ENCODE results near the gene GK.
"Not testable (repeated sequence)": the region's sequence is repeated elsewhere in the genome, so short reads cannot be mapped to it uniquely, and the experiment has no call there.

GK gene

DNA sequence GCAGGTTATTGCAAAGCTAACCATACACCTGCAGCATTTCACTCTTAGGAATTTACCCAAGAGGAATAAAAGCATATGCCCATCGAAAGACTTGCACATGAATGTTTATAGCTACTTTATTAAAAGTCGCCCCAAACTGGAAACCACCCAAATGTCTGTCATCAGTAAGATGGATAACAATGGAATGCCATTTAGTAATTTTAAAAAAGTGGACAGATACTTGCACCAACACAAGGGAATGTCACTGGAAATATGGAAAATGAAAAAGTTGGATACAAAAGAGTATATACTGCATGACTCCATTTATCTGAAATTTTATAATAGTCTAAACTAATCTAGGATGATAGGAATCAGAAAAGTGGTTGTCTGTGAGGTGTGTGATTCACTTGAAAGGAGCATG lies 12.9 kb downstream of the GK start:
- H3K27me3 ChIP-seq (replicated peaks; ENCODE audit: insufficient read depth, low read length), result no peaks in the 10 kb centered on the region
- no peaks in the 10 kb centered on the region for H4K20me1 ChIP-seq (ENCODE audit: insufficient read depth, low read length)
- H2AFZ ChIP-seq (ENCODE audit: low read length), result no peak overlapping the region
- no peaks in the 10 kb centered on the region for H3K9me2 ChIP-seq (replicated peaks; ENCODE audit: insufficient read depth, low read length)
- TF ChIP-seq, protein P1, sequence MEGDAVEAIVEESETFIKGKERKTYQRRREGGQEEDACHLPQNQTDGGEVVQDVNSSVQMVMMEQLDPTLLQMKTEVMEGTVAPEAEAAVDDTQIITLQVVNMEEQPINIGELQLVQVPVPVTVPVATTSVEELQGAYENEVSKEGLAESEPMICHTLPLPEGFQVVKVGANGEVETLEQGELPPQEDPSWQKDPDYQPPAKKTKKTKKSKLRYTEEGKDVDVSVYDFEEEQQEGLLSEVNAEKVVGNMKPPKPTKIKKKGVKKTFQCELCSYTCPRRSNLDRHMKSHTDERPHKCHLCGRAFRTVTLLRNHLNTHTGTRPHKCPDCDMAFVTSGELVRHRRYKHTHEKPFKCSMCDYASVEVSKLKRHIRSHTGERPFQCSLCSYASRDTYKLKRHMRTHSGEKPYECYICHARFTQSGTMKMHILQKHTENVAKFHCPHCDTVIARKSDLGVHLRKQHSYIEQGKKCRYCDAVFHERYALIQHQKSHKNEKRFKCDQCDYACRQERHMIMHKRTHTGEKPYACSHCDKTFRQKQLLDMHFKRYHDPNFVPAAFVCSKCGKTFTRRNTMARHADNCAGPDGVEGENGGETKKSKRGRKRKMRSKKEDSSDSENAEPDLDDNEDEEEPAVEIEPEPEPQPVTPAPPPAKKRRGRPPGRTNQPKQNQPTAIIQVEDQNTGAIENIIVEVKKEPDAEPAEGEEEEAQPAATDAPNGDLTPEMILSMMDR (IDR thresholded peaks at IDR 0.05; ENCODE audit: low read length), result no peak
- TF ChIP-seq EZH2 (optimal IDR thresholded peaks at IDR 0.05; ENCODE audit: low read depth, low read length), result no peak
- TF ChIP-seq EZH2phosphoT487 (IDR thresholded peaks at IDR 0.05; ENCODE audit: low read length), result no peak
- no peaks in the 10 kb centered on the region for H3K9me3 ChIP-seq (replicated peaks; ENCODE audit: insufficient read depth, low read length)
- H3K4me2 ChIP-seq (ENCODE audit: low read depth, low read length), result no peak overlapping the region
- no peaks in the 10 kb centered on the region for H3K4me1 ChIP-seq (ENCODE audit: low read length)
- no peaks in the 10 kb centered on the region for H3K36me3 ChIP-seq (replicated peaks; ENCODE audit: insufficient read depth, low read length)
- DNase-seq, result no peak
- no peaks in the 10 kb centered on the region; the same call in 1 of the 2 replicates for H3K79me2 ChIP-seq (ENCODE audit: low read length)
- no peak overlapping the region for H3K27ac ChIP-seq (ENCODE audit: low read length)
- H3K4me3 ChIP-seq (ENCODE audit: low read length), result no peak overlapping the region
- H3F3A ChIP-seq (ENCODE audit: insufficient read depth, low read length), result no peaks in the 10 kb centered on the region
- no peak overlapping the region for H3K9ac ChIP-seq (ENCODE audit: low read length)

DNA sequence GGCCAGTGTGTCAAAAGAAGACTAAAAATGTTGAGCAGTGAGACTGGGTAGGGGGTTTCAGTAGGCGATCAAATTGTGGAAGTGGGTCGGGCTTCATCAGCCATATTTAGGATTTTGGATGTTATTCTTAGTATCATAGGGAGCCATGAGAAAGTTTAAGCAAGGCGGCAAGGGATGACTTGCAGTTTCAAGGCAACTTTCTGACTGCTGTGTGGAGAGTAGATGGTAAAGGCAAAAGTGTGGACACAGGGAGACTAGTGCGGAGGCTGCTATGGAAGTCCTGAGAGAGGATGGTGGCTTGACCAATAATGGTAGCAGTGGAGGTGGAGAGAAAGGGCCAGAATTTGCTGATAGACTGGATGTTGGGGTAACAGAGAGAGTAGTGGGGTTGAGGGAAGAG lies 15.4 kb downstream of the GK start:
- Histone ChIP-seq H3K4me1 (ENCODE audit: low read length) (no peaks in the 10 kb centered on the region), H3K9me3 (replicated peaks; ENCODE audit: insufficient read depth, low read length) (no peaks in the 10 kb centered on the region), H3K9ac (ENCODE audit: low read length) (no peak overlapping the region), H3K27ac (ENCODE audit: low read length) (no peak overlapping the region), H3K27me3 (replicated peaks; ENCODE audit: insufficient read depth, low read length) (no peaks in the 10 kb centered on the region), H3F3A (ENCODE audit: insufficient read depth, low read length) (no peaks in the 10 kb centered on the region), H3K4me3 (ENCODE audit: low read length) (no peak overlapping the region), H3K36me3 (replicated peaks; ENCODE audit: insufficient read depth, low read length) (no peaks in the 10 kb centered on the region), H2AFZ (ENCODE audit: low read length) (no peak overlapping the region), H4K20me1 (ENCODE audit: insufficient read depth, low read length) (no peaks in the 10 kb centered on the region), H3K79me2 (ENCODE audit: low read length) (no peaks in the 10 kb centered on the region), H3K4me2 (ENCODE audit: low read depth, low read length) (no peak overlapping the region), H3K9me2 (replicated peaks; ENCODE audit: insufficient read depth, low read length) (no peaks in the 10 kb centered on the region)
- TF ChIP-seq EZH2phosphoT487 (IDR thresholded peaks at IDR 0.05; ENCODE audit: low read length) (no peak), EZH2 (optimal IDR thresholded peaks at IDR 0.05; ENCODE audit: low read depth, low read length) (no peak)
- TF ChIP-seq, protein P1 (IDR thresholded peaks at IDR 0.05; ENCODE audit: low read length), result no peak
- DNase-seq, result no peak

DNA sequence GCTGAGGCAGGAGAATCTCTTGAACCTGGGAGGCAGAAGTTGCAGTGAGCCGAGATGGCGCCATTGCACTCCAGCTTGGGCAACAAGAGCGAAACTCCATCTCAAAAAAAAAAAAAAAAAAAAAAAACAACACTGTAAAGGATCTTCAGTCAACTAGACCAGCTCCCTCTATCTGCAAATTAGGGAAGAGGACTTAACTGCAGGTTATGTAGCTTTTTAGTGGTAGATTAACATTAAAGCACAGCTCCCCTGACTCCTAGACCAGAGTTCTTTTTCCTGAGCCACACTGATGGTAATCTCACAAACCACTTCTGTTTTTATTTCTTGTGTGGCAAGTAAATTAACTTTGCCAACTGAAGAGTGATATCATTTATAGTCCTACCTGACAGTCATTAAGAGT lies 18.0 kb downstream of the GK start:
- H3K4me1 ChIP-seq (ENCODE audit: low read length); H3K9ac ChIP-seq (ENCODE audit: low read length); H3K9me3 ChIP-seq (replicated peaks; ENCODE audit: insufficient read depth, low read length); H4K20me1 ChIP-seq (ENCODE audit: insufficient read depth, low read length); H2AFZ ChIP-seq (ENCODE audit: low read length); H3K27me3 ChIP-seq (replicated peaks; ENCODE audit: insufficient read depth, low read length); H3K4me3 ChIP-seq (ENCODE audit: low read length); H3K9me2 ChIP-seq (replicated peaks; ENCODE audit: insufficient read depth, low read length); DNase-seq; H3K27ac ChIP-seq (ENCODE audit: low read length); H3K36me3 ChIP-seq (replicated peaks; ENCODE audit: insufficient read depth, low read length); H3K4me2 ChIP-seq (ENCODE audit: low read depth, low read length); H3K79me2 ChIP-seq (ENCODE audit: low read length); H3F3A ChIP-seq (ENCODE audit: insufficient read depth, low read length): not testable (repeated sequence)

DNA sequence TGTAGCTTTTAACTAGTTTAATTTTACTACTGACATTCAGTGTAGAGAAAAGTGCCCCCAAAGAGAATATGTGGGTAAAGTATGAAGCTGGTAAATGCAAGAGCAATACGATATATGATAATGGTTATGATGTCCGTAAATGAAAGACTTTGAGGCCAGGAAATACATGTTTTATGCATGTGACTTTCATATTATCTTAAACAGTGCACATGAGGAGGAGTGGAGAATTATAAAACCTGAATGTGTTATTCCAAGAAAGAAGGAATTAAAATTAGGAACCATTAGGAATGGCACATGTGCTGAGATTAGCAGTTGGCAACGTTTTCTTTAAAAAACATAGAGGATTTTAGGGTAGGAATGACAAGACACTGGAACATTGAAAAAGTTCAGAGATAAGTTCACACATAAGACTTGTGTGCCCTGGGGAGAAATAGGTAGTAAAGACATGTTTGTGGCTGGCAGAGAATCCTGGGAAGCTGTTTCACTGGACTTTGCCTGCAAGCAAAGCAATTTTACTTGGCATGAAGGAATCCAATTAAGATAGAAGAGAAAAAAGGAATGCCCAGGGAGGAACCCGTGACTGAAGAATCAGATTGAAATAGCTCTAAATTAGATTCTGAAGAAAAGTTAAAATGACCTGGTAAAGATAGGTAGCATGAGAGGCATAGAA lies 20.0 kb downstream of the GK start:
- H4K20me1 ChIP-seq (ENCODE audit: insufficient read depth, low read length), result no peaks in the 10 kb centered on the region
- TF ChIP-seq EZH2 (optimal IDR thresholded peaks at IDR 0.05; ENCODE audit: low read depth, low read length), result no peak
- TF ChIP-seq, protein P1 (IDR thresholded peaks at IDR 0.05; ENCODE audit: low read length), result no peak
- TF ChIP-seq EZH2phosphoT487 (IDR thresholded peaks at IDR 0.05; ENCODE audit: low read length), result no peak

More for the DNA sequence above, 20.0 kb downstream of the GK start:
- Histone ChIP-seq H3K4me3 (ENCODE audit: low read length) (no peak overlapping the region), H2AFZ (ENCODE audit: low read length) (no peak overlapping the region), H3K9ac (ENCODE audit: low read length) (no peak overlapping the region), H3K9me3 (replicated peaks; ENCODE audit: insufficient read depth, low read length) (no peaks in the 10 kb centered on the region), H3K27ac (ENCODE audit: low read length) (no peak overlapping the region), H3K4me1 (ENCODE audit: low read length) (no peaks in the 10 kb centered on the region), H3K9me2 (replicated peaks; ENCODE audit: insufficient read depth, low read length) (no peaks in the 10 kb centered on the region), H3F3A (ENCODE audit: insufficient read depth, low read length) (no peaks in the 10 kb centered on the region), H3K79me2 (ENCODE audit: low read length) (no peaks in the 10 kb centered on the region), H3K27me3 (replicated peaks; ENCODE audit: insufficient read depth, low read length) (no peaks in the 10 kb centered on the region), H3K36me3 (replicated peaks; ENCODE audit: insufficient read depth, low read length) (no peaks in the 10 kb centered on the region), H3K4me2 (ENCODE audit: low read depth, low read length) (no peak overlapping the region)
- DNase-seq, result no peak
